Measurements from ENCODE around the gene TMEM26.

TMEM26 gene

DNA sequence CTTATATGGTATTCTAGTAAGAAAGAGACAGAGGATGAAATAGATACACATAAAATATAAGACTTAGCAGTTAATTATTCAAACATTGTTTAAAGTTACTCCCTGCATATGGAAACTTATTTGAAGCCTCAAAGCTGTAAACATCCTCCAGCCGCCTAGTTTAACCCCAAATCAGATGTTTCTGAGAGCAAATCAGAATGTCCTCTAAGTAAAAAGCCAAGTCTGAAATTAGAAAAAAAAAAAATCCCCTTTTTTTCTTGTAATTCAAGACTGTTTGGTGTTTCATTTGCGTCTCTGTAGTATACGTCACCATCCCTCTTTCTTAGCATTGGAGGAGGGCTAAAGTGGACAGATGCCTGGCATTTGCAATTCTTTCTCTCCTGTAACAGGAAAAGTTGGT is 46.4 kb downstream of the TMEM26 start:
- TF ChIP-seq, protein P1, sequence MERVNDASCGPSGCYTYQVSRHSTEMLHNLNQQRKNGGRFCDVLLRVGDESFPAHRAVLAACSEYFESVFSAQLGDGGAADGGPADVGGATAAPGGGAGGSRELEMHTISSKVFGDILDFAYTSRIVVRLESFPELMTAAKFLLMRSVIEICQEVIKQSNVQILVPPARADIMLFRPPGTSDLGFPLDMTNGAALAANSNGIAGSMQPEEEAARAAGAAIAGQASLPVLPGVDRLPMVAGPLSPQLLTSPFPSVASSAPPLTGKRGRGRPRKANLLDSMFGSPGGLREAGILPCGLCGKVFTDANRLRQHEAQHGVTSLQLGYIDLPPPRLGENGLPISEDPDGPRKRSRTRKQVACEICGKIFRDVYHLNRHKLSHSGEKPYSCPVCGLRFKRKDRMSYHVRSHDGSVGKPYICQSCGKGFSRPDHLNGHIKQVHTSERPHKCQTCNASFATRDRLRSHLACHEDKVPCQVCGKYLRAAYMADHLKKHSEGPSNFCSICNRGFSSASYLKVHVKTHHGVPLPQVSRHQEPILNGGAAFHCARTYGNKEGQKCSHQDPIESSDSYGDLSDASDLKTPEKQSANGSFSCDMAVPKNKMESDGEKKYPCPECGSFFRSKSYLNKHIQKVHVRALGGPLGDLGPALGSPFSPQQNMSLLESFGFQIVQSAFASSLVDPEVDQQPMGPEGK (CRISPR knock-in tag; IDR thresholded peaks at IDR 0.05; ENCODE audit: borderline replicate concordance): no peak
- TF ChIP-seq, protein P2, sequence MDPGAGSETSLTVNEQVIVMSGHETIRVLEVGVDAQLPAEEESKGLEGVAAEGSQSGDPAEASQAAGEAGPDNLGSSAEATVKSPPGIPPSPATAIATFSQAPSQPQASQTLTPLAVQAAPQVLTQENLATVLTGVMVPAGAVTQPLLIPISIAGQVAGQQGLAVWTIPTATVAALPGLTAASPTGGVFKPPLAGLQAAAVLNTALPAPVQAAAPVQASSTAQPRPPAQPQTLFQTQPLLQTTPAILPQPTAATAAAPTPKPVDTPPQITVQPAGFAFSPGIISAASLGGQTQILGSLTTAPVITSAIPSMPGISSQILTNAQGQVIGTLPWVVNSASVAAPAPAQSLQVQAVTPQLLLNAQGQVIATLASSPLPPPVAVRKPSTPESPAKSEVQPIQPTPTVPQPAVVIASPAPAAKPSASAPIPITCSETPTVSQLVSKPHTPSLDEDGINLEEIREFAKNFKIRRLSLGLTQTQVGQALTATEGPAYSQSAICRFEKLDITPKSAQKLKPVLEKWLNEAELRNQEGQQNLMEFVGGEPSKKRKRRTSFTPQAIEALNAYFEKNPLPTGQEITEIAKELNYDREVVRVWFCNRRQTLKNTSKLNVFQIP (CRISPR knock-in tag; IDR thresholded peaks at IDR 0.05; ENCODE audit: borderline replicate concordance, low read depth): no peak
- TF ChIP-seq PPARA (CRISPR knock-in tag; IDR thresholded peaks at IDR 0.05; ENCODE audit: borderline replicate concordance): no peak
- TF ChIP-seq, protein P3, sequence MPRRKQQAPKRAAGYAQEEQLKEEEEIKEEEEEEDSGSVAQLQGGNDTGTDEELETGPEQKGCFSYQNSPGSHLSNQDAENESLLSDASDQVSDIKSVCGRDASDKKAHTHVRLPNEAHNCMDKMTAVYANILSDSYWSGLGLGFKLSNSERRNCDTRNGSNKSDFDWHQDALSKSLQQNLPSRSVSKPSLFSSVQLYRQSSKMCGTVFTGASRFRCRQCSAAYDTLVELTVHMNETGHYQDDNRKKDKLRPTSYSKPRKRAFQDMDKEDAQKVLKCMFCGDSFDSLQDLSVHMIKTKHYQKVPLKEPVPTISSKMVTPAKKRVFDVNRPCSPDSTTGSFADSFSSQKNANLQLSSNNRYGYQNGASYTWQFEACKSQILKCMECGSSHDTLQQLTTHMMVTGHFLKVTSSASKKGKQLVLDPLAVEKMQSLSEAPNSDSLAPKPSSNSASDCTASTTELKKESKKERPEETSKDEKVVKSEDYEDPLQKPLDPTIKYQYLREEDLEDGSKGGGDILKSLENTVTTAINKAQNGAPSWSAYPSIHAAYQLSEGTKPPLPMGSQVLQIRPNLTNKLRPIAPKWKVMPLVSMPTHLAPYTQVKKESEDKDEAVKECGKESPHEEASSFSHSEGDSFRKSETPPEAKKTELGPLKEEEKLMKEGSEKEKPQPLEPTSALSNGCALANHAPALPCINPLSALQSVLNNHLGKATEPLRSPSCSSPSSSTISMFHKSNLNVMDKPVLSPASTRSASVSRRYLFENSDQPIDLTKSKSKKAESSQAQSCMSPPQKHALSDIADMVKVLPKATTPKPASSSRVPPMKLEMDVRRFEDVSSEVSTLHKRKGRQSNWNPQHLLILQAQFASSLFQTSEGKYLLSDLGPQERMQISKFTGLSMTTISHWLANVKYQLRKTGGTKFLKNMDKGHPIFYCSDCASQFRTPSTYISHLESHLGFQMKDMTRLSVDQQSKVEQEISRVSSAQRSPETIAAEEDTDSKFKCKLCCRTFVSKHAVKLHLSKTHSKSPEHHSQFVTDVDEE (CRISPR knock-in tag; IDR thresholded peaks at IDR 0.05): no peak
- ATAC-seq: no peak

DNA sequence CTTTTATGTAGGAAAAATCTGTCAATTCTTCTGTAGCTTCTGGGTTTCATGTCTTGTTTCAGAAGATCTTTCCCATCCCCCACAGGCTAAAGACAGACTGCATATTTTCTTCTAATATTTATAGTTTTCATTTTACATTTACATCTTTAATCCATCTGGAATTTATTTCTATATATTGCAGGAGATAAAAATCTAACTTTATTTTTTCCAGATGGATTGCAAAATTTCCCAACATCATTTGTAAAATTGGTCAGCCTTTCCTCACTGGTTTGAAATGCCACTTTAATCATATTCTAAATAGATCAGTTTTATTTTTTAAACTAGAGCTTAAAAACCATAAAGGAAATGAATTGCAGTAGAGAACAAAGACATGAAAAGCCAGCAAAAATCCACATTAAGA is 46.9 kb downstream of the TMEM26 start:
- no peak for TF ChIP-seq ZNF565 (CRISPR knock-in tag; conservative IDR thresholded peaks at IDR 0.05; ENCODE audit: low read depth)
- no peak for TF ChIP-seq ZC3H10 (CRISPR knock-in tag; IDR thresholded peaks at IDR 0.05)
- TF ChIP-seq, protein P1 (CRISPR knock-in tag; IDR thresholded peaks at IDR 0.05; ENCODE audit: borderline replicate concordance): no peak
- TF ChIP-seq TOX (CRISPR knock-in tag; IDR thresholded peaks at IDR 0.05; ENCODE audit: borderline replicate concordance): no peak
- TF ChIP-seq TCF4 (CRISPR knock-in tag; IDR thresholded peaks at IDR 0.05; ENCODE audit: borderline replicate concordance): peak; percentile 45
- no peak for TF ChIP-seq ZFP30 (CRISPR knock-in tag; IDR thresholded peaks at IDR 0.05)
- TF ChIP-seq, protein P4, sequence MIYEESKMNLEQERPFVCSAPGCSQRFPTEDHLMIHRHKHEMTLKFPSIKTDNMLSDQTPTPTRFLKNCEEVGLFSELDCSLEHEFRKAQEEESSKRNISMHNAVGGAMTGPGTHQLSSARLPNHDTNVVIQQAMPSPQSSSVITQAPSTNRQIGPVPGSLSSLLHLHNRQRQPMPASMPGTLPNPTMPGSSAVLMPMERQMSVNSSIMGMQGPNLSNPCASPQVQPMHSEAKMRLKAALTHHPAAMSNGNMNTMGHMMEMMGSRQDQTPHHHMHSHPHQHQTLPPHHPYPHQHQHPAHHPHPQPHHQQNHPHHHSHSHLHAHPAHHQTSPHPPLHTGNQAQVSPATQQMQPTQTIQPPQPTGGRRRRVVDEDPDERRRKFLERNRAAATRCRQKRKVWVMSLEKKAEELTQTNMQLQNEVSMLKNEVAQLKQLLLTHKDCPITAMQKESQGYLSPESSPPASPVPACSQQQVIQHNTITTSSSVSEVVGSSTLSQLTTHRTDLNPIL (CRISPR knock-in tag; IDR thresholded peaks at IDR 0.05; ENCODE audit: low read depth): no peak
- no peak for ATAC-seq

DNA sequence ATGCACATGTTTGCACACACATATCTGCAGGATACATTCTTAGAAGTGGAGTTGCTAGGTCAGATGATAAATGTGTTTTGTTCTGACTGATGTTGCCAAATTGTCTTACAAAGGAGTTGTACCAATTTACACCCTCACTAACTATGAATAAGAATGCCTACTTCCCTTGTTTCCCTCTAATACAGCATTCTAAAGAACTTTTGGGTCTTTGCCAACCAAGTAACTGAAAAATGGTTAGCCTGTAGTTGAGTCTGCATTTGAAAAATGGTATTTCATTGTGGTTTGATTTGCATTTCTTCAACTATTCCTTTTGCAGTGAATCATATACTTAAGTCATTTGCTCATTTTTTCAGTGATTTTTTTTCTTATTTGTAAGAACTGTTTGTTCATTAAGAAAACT is 48.4 kb downstream of the TMEM26 start:
- ATAC-seq: 0 out of 3 replicates have a peak, but pooled peaks have one; percentile 26
- no peak for TF ChIP-seq SNAI2 (CRISPR knock-in tag; IDR thresholded peaks at IDR 0.05)
- no peak for TF ChIP-seq RARB (CRISPR knock-in tag; IDR thresholded peaks at IDR 0.05)
- TF ChIP-seq ZFP3 (CRISPR knock-in tag; IDR thresholded peaks at IDR 0.05): no peak
- TF ChIP-seq, protein P1 (CRISPR knock-in tag; IDR thresholded peaks at IDR 0.05; ENCODE audit: borderline replicate concordance): no peak
- TF ChIP-seq PPARA (CRISPR knock-in tag; IDR thresholded peaks at IDR 0.05; ENCODE audit: borderline replicate concordance): no peak
- TF ChIP-seq BACH2 (CRISPR knock-in tag; IDR thresholded peaks at IDR 0.05; ENCODE audit: borderline replicate concordance): no peak
- no peak for TF ChIP-seq TCF4 (CRISPR knock-in tag; IDR thresholded peaks at IDR 0.05; ENCODE audit: borderline replicate concordance)
- no peak for TF ChIP-seq ZFP30 (CRISPR knock-in tag; IDR thresholded peaks at IDR 0.05)
- TF ChIP-seq ZNF70 (CRISPR knock-in tag; IDR thresholded peaks at IDR 0.05): no peak
- no peak for TF ChIP-seq GLIS3 (CRISPR knock-in tag; IDR thresholded peaks at IDR 0.05)
- no peak for TF ChIP-seq ZNF565 (CRISPR knock-in tag; conservative IDR thresholded peaks at IDR 0.05; ENCODE audit: low read depth)
- no peak for TF ChIP-seq CSDC2 (CRISPR knock-in tag; IDR thresholded peaks at IDR 0.05)
- TF ChIP-seq, protein P5, sequence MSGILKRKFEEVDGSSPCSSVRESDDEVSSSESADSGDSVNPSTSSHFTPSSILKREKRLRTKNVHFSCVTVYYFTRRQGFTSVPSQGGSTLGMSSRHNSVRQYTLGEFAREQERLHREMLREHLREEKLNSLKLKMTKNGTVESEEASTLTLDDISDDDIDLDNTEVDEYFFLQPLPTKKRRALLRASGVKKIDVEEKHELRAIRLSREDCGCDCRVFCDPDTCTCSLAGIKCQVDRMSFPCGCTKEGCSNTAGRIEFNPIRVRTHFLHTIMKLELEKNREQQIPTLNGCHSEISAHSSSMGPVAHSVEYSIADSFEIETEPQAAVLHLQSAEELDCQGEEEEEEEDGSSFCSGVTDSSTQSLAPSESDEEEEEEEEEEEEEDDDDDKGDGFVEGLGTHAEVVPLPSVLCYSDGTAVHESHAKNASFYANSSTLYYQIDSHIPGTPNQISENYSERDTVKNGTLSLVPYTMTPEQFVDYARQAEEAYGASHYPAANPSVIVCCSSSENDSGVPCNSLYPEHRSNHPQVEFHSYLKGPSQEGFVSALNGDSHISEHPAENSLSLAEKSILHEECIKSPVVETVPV (CRISPR knock-in tag; IDR thresholded peaks at IDR 0.05): no peak
- TF ChIP-seq ESRRG (CRISPR knock-in tag; IDR thresholded peaks at IDR 0.05): no peak
- no peak for TF ChIP-seq ZC3H10 (CRISPR knock-in tag; IDR thresholded peaks at IDR 0.05)
- TF ChIP-seq, protein P3 (CRISPR knock-in tag; IDR thresholded peaks at IDR 0.05): no peak
